ENCODE data around the gene MON1A. TPM values are rescaled to one million over a fixed set of nuclear protein-coding genes. Genes with fewer than 3 reads are reported as not detected.

The MON1A gene
- total RNA-seq, 4 donors from 2014 or later, result 1.0 to 9.3 (median 5.2) TPM

DNA sequence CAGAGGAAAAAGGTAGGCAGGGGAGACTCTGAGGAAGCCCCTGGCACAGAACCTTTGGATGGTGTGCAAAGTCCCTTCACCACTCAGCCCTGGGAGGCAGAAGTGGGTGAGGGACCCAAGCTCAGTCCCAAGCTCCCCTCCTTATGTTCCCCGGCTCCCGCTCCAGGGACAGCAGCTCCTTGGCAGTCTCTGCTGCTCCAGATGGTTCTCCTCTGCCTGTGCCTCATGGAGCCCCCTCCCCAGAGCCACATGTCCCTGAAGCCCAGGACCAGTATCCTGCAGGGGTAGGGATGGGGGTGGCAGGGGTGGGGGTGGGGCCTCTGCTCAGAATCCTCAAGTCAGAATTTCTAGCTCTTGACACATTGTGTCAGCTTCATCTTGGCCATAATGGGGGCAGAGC is 51.9 kb downstream of the MON1A start:
- no peak for TF ChIP-seq POLR2A (IDR thresholded peaks at IDR 0.05)
- TF ChIP-seq, protein P1, sequence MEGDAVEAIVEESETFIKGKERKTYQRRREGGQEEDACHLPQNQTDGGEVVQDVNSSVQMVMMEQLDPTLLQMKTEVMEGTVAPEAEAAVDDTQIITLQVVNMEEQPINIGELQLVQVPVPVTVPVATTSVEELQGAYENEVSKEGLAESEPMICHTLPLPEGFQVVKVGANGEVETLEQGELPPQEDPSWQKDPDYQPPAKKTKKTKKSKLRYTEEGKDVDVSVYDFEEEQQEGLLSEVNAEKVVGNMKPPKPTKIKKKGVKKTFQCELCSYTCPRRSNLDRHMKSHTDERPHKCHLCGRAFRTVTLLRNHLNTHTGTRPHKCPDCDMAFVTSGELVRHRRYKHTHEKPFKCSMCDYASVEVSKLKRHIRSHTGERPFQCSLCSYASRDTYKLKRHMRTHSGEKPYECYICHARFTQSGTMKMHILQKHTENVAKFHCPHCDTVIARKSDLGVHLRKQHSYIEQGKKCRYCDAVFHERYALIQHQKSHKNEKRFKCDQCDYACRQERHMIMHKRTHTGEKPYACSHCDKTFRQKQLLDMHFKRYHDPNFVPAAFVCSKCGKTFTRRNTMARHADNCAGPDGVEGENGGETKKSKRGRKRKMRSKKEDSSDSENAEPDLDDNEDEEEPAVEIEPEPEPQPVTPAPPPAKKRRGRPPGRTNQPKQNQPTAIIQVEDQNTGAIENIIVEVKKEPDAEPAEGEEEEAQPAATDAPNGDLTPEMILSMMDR (IDR thresholded peaks at IDR 0.05), result no peak
- DNase-seq, result no peak
- H3K4me3 ChIP-seq, result no peak overlapping the region

DNA sequence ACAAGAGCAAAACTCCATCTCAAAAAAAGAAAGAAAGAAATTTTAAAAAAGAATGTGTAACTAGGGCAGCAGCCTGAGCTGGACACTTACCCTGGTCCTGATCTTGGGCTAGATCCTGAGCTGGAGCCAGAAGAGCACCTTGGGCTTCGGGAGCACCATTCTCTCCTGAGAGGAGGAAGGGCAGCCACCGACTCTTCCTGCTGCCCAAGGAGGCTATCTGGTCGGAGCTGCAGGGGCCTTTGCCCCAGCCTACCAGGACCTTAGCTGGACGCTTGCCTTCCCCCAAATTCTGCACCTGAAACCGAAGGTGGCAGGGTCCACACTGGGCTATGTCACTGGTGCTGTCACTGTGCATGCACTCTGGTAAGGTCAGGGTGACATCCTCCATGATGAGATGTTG is 53.0 kb downstream of the MON1A start:
- TF ChIP-seq, protein P1 (IDR thresholded peaks at IDR 0.05), result no peak
- no peak for TF ChIP-seq POLR2A (IDR thresholded peaks at IDR 0.05)
- no peak for DNase-seq
- no peaks in the 10 kb centered on the region for H3K9me3 ChIP-seq
- H3K4me1 ChIP-seq, result no peaks in the 10 kb centered on the region
- H3K4me3 ChIP-seq, result no peak overlapping the region
- no peaks in the 10 kb centered on the region for H3K27me3 ChIP-seq
- intact Hi-C loops (cut with DNase I; ENCODE audit: low total_unique reads), result no loop called here
- H3K36me3 ChIP-seq, result no peaks in the 10 kb centered on the region
- H3K27ac ChIP-seq, result no peak overlapping the region

More for the DNA sequence above, 51.9 kb downstream of the MON1A start:
- H3K27ac ChIP-seq, result no peak overlapping the region
- intact Hi-C loops (cut with DNase I; ENCODE audit: low total_unique reads), result no loop called here
- no peaks in the 10 kb centered on the region for H3K27me3 ChIP-seq
- no peaks in the 10 kb centered on the region for H3K9me3 ChIP-seq
- no peaks in the 10 kb centered on the region for H3K4me1 ChIP-seq
- no peaks in the 10 kb centered on the region for H3K36me3 ChIP-seq

DNA sequence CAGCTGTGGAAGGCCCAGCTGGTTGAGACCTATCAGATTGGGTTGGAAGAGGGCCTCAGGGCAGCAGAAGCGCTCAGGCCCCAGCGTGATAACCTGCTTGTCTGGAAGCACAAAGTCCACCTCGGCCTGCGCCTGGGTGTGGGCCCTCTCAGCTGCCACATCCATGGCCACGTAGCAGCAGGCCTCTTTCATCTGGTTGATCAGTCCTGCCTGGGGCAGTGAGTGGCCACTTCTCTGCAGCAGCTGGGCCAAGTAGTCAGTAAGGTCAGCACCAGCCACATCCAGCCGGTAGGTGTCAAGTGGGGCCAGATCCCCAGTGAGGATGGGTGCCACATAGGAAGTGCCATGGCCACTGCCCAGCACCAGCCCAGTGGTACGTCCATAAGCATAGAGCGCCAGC is 56.0 kb downstream of the MON1A start:
- Histone ChIP-seq H3K27ac (no peak overlapping the region), H3K27me3 (peaks cover 5 to 14% of the 10 kb centered on the region in 2 donors), H3K9me3 (no peaks in the 10 kb centered on the region), H3K36me3 (no peaks in the 10 kb centered on the region), H3K4me1 (peaks cover 0 to 10% of the 10 kb centered on the region in 2 donors), H3K4me3 (no peak overlapping the region)
- intact Hi-C loops (cut with DNase I; ENCODE audit: low total_unique reads), result no loop called here
- DNase-seq, result no peak
- TF ChIP-seq, protein P1 (IDR thresholded peaks at IDR 0.05), result no peak
- TF ChIP-seq POLR2A (IDR thresholded peaks at IDR 0.05), result no peak

DNA sequence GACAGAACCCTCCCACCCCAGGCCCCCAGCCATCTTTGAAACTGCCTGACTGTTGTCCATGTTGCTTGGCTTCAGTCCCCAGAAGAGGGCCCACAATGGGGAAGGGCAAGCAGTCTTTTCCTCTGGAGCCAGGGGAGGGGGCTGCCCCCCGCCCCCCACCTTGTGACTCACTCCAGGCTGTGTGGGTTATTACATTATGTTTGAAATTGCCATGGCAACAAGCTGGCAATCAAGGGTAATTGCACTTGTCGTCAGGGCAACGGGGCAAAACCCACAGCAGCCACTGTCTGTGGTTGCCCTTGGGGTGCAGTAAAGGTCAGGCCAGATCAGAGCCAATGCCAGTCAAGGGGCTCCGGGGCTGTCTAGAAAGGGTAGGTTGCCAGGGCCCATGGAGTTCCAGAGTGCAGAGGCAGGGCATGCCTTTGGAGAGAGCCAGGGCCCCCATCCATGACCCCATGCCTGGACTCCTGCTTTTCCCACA is 56.8 kb downstream of the MON1A start:
- Histone ChIP-seq H3K4me3 (no peak overlapping the region), H3K27me3 (peaks cover 6 to 16% of the 10 kb centered on the region in 2 donors), H3K36me3 (no peaks in the 10 kb centered on the region), H3K9me3 (no peaks in the 10 kb centered on the region), H3K4me1 (peaks cover 0 to 10% of the 10 kb centered on the region in 2 donors), H3K27ac (no peak overlapping the region)
- intact Hi-C loops (cut with DNase I; ENCODE audit: low total_unique reads), result no loop called here
- TF ChIP-seq, protein P1 (IDR thresholded peaks at IDR 0.05), result no peak
- no peak for TF ChIP-seq POLR2A (IDR thresholded peaks at IDR 0.05)
- DNase-seq, result no peak

DNA sequence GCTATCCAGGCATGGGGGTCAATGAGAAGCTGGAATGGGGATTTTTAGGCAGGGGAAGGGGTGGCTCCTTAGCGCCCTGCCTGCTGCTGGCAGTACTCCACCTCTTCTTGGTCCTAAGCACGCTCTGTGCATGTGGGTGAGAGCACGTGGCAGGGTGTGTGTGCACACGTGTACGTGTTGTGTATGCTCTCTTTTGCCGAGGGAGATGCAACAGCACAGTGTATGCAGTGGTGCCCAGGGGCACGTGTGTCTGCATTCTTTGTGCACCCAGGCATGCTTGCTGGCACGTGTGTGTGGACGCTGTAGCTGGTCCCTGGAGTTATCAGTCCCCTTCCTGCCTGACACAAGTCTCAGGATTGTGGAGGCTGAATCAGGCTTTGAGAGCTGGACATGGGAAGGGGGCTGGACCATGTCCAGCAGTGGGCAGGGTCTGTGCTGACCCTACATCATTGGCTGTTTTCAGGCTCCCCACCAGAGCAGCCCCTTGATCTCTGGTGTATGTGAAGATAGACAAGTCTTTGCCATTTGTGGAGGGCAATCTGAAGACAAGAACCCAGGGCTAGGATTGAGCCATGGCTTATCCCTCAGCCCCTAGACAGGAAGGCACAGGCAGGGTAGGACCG is 58.0 kb downstream of the MON1A start:
- TF ChIP-seq, protein P1 (IDR thresholded peaks at IDR 0.05), result no peak
- no peak for TF ChIP-seq POLR2A (IDR thresholded peaks at IDR 0.05)
- no peak for DNase-seq
- intact Hi-C loops (cut with DNase I; ENCODE audit: low total_unique reads), result no loop called here
- H3K27me3 ChIP-seq, result peaks cover 6 to 16% of the 10 kb centered on the region in 2 donors
- H3K36me3 ChIP-seq, result no peaks in the 10 kb centered on the region
- H3K4me1 ChIP-seq, result peaks cover 0 to 10% of the 10 kb centered on the region in 2 donors
- no peaks in the 10 kb centered on the region for H3K9me3 ChIP-seq
- H3K27ac ChIP-seq, result no peak overlapping the region
- H3K4me3 ChIP-seq, result no peak overlapping the region

Measured in uterus (tissue), 4 donors.